GM18873 (cell line): ENCODE data around the gene DRP2.
"Not testable (repeated sequence)": the region's sequence is repeated elsewhere in the genome, so short reads cannot be mapped to it uniquely, and the experiment has no call there.

Source experiments
- ATAC-seq: cut with Tn5 transposase; IDR thresholded peaks from one replicate; pipeline ENCODE4 v1.9.1; 2021; ENCODE audit warnings: mild to moderate bottlenecking, moderate library complexity, moderate number of reproducible peaks; ENCODE audit not compliant: unreplicated experiment, low FRiP score

Gene DRP2

GRCh38 chrX:101237041-101237440, 17.5 kb downstream of the DRP2 start:
- no peak for ATAC-seq

- ATAC-seq: no peak
Measured at GRCh38 chrX:101241531-101241930, 21.9 kb downstream of the DRP2 start.

- no peak for ATAC-seq
Measured at GRCh38 chrX:101252634-101253033, 33.0 kb downstream of the DRP2 start.

GRCh38 chrX:101257448-101258258, 38.1 kb downstream of the DRP2 start:
- no peak for ATAC-seq

GRCh38 chrX:101258259-101258581, 38.6 kb downstream of the DRP2 start:
- ATAC-seq: no peak

GRCh38 chrX:101260435-101260834, 40.8 kb downstream of the DRP2 start:
- no peak for ATAC-seq

- ATAC-seq: no peak
Measured at GRCh38 chrX:101262590-101262989, 43.0 kb downstream of the DRP2 start.

- no peak for ATAC-seq
Measured at GRCh38 chrX:101263766-101264165, 44.2 kb downstream of the DRP2 start.

- ATAC-seq: no peak
Measured at GRCh38 chrX:101265869-101266428, 46.4 kb downstream of the DRP2 start.

GRCh38 chrX:101274198-101274597, 54.6 kb downstream of the DRP2 start:
- no peak for ATAC-seq

- ATAC-seq: no peak
Measured at GRCh38 chrX:101276238-101276637, 56.7 kb downstream of the DRP2 start.

GRCh38 chrX:101287402-101287801, 67.8 kb downstream of the DRP2 start:
- no peak for ATAC-seq

GRCh38 chrX:101290957-101291603, 71.5 kb downstream of the DRP2 start, which contains the start of gene TAF7L:
TSS of gene TAF7L (minus strand) at chrX:101291334. CDS start at chrX:101287543, 3,791 bp downstream.
- no peak for ATAC-seq

GRCh38 chrX:101295603-101296002, 76.0 kb downstream of the DRP2 start:
- not testable (repeated sequence) for ATAC-seq

GRCh38 chrX:101303790-101304189, 84.2 kb downstream of the DRP2 start:
- ATAC-seq: no peak
